ENCODE results near the gene SUGP2.

DNA sequence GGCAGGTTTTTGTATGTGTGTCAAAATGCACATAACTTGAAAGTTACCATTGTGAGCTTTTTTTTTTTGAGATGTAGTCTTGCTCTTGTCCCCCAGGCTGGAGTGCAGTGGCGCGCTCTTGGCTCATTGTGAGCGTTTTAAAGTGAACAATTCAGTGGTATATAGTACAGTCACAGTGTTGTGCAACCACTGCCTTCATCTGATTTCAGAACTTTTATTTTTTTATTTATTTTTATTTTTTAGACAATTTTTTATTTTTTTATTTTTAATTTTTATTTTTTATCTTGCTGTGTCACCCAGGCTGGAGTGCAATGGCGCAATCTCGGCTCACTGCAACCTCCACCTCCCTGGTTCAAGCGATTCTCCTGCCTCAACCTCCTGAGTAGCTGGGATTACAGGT is 45.5 kb upstream of the SUGP2 start:
- TF ChIP-seq POLR2A (IDR thresholded peaks at IDR 0.05) (no peak), POLR2AphosphoS5 (IDR thresholded peaks at IDR 0.05) (no peak), EP300 (IDR thresholded peaks at IDR 0.05; ENCODE audit: low read depth) (no peak)
- TF ChIP-seq, protein P1, sequence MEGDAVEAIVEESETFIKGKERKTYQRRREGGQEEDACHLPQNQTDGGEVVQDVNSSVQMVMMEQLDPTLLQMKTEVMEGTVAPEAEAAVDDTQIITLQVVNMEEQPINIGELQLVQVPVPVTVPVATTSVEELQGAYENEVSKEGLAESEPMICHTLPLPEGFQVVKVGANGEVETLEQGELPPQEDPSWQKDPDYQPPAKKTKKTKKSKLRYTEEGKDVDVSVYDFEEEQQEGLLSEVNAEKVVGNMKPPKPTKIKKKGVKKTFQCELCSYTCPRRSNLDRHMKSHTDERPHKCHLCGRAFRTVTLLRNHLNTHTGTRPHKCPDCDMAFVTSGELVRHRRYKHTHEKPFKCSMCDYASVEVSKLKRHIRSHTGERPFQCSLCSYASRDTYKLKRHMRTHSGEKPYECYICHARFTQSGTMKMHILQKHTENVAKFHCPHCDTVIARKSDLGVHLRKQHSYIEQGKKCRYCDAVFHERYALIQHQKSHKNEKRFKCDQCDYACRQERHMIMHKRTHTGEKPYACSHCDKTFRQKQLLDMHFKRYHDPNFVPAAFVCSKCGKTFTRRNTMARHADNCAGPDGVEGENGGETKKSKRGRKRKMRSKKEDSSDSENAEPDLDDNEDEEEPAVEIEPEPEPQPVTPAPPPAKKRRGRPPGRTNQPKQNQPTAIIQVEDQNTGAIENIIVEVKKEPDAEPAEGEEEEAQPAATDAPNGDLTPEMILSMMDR (IDR thresholded peaks at IDR 0.05), result no peak

All from transverse colon (tissue), 4 donors.